Measurements from ENCODE around the gene ASB5. TPM values are rescaled to one million over a fixed set of nuclear protein-coding genes. Genes with fewer than 3 reads are reported as not detected.

ASB5 gene
- total and polyA plus RNA-seq, 9 of the 15 experiments (the other 6 are each of a cell fraction or from before 2014, with no cell fraction given) = not detected

DNA sequence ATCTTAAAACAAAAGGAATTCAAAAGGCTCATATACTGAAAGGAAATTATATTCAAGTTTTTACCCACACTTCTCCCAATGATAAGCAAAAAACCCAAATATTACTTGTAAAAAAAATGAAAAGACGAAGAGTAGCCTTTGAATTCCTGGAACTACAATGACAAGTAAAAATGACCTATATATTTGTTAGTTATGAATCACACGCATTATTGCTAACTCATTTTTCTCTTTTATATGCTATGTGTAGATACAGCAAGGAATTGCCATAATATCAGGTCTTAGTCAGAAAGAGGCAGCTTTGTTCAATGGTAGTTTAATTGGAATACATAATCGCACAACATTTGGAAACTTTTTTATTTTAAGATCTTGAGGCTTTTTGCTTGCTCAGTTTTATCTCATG is 22.7 kb upstream of the ASB5 start (continued):
- TF ChIP-seq MEF2A (IDR thresholded peaks at IDR 0.05; ENCODE audit: control insufficient read depth, low read depth, low read length) (no peak), HOXB6 (CRISPR knock-in tag; IDR thresholded peaks at IDR 0.05; ENCODE audit: borderline replicate concordance) (no peak), ZNF316 (IDR thresholded peaks at IDR 0.05) (peak; percentile 75), TCF7 (IDR thresholded peaks at IDR 0.05; ENCODE audit: borderline replicate concordance) (no peak), ZNF586 (CRISPR knock-in tag; conservative IDR thresholded peaks at IDR 0.05) (no peak), ZNF282 (CRISPR knock-in tag; IDR thresholded peaks at IDR 0.05) (no peak), XRCC4 (IDR thresholded peaks at IDR 0.05; ENCODE audit: extremely low read depth, insufficient read depth, insufficient read length) (no peak), MAFG (tag; conservative IDR thresholded peaks at IDR 0.05) (peak; percentile 33), ZNF696 (CRISPR knock-in tag; conservative IDR thresholded peaks at IDR 0.05) (no peak), HDAC2 (IDR thresholded peaks at IDR 0.05) (no peak), ZZZ3 (IDR thresholded peaks at IDR 0.05) (no peak), ZNF830 (CRISPR knock-in tag; IDR thresholded peaks at IDR 0.05) (no peak), PTTG1 (tag; IDR thresholded peaks at IDR 0.05; ENCODE audit: low read depth) (no peak), POLR2H (tag; IDR thresholded peaks at IDR 0.05; ENCODE audit: low read depth) (no peak)
- TF ChIP-seq, protein P1, sequence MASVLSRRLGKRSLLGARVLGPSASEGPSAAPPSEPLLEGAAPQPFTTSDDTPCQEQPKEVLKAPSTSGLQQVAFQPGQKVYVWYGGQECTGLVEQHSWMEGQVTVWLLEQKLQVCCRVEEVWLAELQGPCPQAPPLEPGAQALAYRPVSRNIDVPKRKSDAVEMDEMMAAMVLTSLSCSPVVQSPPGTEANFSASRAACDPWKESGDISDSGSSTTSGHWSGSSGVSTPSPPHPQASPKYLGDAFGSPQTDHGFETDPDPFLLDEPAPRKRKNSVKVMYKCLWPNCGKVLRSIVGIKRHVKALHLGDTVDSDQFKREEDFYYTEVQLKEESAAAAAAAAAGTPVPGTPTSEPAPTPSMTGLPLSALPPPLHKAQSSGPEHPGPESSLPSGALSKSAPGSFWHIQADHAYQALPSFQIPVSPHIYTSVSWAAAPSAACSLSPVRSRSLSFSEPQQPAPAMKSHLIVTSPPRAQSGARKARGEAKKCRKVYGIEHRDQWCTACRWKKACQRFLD (CRISPR knock-in tag; IDR thresholded peaks at IDR 0.05) = no peak
- TF ChIP-seq, protein P2, sequence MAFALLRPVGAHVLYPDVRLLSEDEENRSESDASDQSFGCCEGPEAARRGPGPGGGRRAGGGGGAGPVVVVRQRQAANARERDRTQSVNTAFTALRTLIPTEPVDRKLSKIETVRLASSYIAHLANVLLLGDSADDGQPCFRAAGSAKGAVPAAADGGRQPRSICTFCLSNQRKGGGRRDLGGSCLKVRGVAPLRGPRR (CRISPR knock-in tag; IDR thresholded peaks at IDR 0.05) = no peak
- TF ChIP-seq, protein P3, sequence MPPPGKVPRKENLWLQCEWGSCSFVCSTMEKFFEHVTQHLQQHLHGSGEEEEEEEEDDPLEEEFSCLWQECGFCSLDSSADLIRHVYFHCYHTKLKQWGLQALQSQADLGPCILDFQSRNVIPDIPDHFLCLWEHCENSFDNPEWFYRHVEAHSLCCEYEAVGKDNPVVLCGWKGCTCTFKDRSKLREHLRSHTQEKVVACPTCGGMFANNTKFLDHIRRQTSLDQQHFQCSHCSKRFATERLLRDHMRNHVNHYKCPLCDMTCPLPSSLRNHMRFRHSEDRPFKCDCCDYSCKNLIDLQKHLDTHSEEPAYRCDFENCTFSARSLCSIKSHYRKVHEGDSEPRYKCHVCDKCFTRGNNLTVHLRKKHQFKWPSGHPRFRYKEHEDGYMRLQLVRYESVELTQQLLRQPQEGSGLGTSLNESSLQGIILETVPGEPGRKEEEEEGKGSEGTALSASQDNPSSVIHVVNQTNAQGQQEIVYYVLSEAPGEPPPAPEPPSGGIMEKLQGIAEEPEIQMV (tag; conservative IDR thresholded peaks at IDR 0.05; ENCODE audit: low read depth) = no peak
- TF ChIP-seq, protein P4, sequence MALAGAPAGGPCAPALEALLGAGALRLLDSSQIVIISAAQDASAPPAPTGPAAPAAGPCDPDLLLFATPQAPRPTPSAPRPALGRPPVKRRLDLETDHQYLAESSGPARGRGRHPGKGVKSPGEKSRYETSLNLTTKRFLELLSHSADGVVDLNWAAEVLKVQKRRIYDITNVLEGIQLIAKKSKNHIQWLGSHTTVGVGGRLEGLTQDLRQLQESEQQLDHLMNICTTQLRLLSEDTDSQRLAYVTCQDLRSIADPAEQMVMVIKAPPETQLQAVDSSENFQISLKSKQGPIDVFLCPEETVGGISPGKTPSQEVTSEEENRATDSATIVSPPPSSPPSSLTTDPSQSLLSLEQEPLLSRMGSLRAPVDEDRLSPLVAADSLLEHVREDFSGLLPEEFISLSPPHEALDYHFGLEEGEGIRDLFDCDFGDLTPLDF (CRISPR knock-in tag; IDR thresholded peaks at IDR 0.05) = no peak
- TF ChIP-seq, protein P5, sequence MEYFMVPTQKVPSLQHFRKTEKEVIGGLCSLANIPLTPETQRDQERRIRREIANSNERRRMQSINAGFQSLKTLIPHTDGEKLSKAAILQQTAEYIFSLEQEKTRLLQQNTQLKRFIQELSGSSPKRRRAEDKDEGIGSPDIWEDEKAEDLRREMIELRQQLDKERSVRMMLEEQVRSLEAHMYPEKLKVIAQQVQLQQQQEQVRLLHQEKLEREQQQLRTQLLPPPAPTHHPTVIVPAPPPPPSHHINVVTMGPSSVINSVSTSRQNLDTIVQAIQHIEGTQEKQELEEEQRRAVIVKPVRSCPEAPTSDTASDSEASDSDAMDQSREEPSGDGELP (CRISPR knock-in tag; IDR thresholded peaks at IDR 0.05; ENCODE audit: borderline replicate concordance) = no peak
- TF ChIP-seq, protein P6, sequence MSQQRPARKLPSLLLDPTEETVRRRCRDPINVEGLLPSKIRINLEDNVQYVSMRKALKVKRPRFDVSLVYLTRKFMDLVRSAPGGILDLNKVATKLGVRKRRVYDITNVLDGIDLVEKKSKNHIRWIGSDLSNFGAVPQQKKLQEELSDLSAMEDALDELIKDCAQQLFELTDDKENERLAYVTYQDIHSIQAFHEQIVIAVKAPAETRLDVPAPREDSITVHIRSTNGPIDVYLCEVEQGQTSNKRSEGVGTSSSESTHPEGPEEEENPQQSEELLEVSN (IDR thresholded peaks at IDR 0.05; ENCODE audit: borderline replicate concordance in 1 of 2, extremely low read depth in 1 of 2, insufficient read depth in 1 of 2, insufficient read length in 1 of 2, low read depth in 1 of 2, low read length in 1 of 2, poor library complexity in 1 of 2, severe bottlenecking in 1 of 2) = no peak
